Left forelimb (tissue), 1 donor: ENCODE data around the gene DYRK1A.

ENCODE experiments used
- DNase-seq: peaks from one replicate; pipeline ENCODE4 v3.0.0-alpha.2; 2018; ENCODE audit warnings: low spot score

Gene DYRK1A

GRCh38 chr21:37419228-37419906, 52.8 kb downstream of the DYRK1A start:
- DNase-seq = no peak

DNA sequence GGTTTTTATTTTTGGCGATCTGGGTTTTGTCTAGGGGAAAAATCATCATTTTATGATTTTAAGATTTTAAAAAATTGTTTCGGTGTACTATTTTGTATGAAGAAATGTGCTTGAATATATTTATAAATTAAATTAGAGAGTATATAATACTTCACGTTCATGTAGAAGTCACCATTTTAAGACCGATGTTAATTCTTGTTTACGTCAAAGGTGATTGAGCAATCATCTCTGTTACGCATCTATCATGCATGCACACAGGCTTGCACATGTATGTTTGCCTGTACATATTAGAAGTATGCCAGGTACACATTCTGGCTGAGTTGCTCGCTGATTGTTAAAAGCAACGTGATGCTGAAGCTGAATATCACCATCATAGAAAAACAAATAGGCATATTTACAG, 54.7 kb downstream of the DYRK1A start:
- DNase-seq = no peak

- no peak for DNase-seq
Measured at GRCh38 chr21:37422382-37422781, 55.8 kb downstream of the DYRK1A start.

- DNase-seq = no peak
Measured at GRCh38 chr21:37423103-37423502, 56.5 kb downstream of the DYRK1A start.

DNA sequence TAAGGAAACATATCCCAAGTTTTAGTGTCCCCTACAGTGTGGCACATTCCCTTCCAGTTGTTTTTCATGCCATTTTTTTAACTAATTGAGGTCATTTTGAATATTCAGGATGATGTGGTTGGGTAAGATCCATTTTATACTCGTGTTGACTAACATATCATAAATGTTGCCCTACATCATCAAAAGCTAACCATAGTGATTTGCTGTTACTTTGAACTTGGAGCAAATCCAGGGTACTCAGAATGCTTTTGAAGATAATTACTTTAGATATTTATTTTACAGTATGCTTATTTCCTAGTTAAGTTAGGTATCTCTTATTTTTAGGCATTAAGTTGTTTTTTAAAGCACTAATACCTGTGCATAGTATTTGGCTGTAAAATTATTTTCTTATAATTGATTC, 57.8 kb downstream of the DYRK1A start:
- no peak for DNase-seq

GRCh38 chr21:37425001-37425400, 58.4 kb downstream of the DYRK1A start:
- DNase-seq = no peak

- DNase-seq = no peak
Measured at GRCh38 chr21:37425684-37426083, 59.1 kb downstream of the DYRK1A start.

GRCh38 chr21:37427221-37427620, 60.6 kb downstream of the DYRK1A start:
- no peak for DNase-seq

DNA sequence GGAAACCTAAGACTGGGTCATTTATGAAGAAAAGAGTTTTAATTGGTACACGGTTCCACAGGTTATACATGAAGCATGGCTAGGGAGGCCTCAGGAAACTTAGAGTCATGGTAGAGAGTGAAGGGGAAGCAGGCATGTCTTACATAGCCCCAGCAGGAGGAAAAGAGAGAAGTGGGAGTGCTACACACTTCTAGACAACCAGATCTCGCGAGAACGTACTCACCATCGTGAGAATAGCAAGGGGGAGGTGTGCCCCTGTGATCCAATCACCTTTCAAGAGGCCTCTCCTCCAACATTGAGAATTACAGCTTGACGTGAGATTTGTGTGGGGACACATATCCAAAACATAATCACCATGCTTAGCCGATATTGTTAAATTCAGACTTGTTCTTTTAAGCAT, 62.8 kb downstream of the DYRK1A start:
- DNase-seq = no peak

- no peak for DNase-seq
Measured at GRCh38 chr21:37430184-37430821, 63.7 kb downstream of the DYRK1A start.

DNA sequence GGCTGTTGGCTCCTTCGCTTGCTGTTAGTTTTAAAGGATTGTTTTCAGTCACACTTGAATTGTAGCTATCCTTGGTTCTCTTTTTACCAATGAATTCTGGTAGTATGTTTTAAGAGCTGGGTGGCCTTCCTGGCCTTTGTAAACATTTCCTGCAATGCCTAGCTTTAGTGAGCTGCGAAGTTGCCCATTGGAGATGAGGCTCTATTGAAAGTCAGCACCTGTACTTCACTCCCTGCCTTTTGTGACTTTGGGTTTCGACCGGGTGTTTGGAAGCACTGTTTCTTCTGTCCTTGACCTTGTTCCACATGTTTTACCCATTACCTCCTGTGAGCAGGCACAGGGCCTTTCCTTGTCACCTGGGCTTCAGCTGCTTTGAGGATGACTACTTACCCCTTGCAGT, 64.7 kb downstream of the DYRK1A start:
- no peak for DNase-seq

DNA sequence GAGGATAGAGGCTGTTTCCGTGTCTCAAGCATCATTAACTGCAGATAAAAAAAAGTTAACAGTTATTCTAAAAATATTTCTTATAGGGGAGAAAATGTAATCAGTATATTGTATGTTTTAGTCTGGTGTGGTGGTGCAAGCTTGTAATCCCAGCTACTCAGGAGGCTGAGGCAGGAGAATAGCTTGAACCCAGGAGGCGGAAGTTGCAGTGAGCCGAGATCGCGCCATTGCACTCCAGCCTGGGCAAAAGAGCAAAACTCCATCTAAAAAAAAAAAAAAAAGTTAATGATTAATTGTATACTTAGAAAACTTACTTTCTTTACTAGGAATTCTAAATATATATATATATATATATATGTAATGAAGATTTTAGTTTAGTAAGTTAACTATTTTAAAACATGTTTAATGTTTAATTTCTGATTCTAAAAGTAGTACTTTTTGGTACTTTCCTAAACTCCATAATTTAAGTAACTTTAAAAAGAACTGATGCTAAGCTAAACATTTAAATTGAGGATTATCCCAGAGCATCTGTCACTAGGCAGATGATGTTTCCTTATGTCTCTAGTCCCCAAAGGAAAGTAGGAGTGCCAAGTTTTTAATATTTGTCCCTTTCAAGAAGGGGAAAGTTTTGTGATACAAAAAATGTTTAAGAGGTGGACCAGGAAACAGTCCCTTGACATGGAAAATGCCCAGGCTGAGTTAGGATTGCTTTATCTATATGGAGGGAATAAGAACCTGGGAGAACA, 66.3 kb downstream of the DYRK1A start:
- DNase-seq = no peak

DNA sequence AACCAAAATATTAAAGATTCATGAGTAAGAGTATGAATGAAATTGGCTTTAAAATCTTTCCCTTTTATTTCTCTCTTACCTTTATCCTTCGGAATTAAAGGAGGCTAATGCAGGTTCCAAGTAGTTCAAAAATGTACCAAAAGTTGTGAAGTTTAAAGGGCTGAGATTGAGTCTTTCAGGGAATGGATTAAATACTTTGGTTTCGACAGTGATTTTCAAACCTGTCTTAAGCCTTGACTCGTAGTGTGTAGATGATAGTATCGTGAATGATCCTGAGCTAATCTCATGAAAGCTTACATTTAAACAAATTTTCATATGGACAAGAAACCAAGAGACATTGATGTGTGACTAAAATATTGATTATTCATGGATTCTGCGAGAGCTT, 66.9 kb downstream of the DYRK1A start:
- DNase-seq = no peak

DNA sequence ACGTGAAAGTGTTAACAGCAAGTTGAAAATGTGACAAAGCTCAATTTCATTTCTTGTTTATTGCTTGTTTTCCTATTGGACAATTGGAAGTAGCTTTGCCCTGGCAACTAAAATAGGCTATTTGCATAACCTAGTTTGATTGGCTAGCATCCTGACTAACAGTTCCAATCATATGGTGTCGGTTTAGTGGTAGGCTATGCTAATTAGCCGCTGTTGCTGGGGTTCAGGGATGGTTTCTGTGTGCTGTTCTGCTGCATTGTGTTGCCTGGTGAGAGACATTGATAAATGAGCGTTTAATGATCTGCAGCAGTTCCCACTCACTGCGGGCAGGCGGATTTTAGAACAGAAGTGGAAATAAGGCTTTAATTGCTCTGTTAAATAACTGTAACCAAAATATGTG, 68.5 kb downstream of the DYRK1A start:
- no peak for DNase-seq

DNA sequence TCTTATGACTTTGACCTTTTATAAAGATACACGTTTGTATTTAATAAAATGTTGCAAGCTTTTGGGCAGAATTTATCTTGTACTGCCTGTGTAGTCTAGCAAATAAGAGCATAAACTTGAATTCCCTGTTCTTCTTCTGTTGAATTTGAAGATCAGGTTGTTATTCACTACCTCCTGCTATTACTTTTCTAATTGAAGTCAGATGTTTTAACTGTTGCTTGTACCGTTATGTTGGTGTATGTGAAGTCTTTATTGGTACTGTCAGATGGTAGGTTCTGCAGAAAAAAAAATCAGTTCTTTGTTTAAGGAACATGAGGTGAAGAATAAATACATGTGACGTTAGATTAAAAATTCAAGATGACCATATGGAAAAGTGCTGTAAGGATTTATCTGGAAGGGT, 69.1 kb downstream of the DYRK1A start:
- no peak for DNase-seq

- no peak for DNase-seq
Measured at GRCh38 chr21:37436174-37436573, 69.6 kb downstream of the DYRK1A start.

DNA sequence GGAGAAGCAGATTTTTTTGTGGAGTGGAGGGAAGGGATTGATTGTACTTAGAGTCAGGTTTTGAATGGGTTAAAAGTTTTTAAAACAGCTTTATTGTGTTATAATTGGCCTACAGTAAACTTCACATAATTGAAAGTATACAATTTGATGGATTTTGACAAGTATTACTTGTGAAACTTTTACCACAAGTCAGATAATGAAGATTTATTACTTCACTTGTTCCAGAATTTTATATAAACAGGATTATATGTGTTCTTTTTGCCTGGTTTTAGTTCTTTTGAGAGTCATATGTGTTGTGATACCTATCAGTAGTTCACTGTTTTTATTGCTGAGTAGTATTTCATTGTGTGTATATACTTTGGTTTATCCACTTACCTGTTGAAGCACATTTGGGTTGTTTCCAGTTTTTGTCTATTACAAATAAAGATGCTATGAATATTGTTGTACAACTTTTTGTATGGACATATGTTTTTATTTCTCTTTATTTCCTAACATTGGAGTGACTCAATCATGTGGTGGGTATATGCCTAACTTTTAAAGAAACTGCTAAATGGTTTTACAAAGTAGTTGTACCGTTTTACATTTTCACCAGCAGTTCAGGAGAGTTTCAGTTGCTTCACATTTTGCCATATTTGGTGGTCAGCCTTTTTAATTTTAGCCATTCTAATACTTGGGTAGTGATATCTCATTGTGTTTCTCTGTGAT, 71.0 kb downstream of the DYRK1A start:
- no peak for DNase-seq

- no peak for DNase-seq
Measured at GRCh38 chr21:37443683-37444082, 77.1 kb downstream of the DYRK1A start.

DNA sequence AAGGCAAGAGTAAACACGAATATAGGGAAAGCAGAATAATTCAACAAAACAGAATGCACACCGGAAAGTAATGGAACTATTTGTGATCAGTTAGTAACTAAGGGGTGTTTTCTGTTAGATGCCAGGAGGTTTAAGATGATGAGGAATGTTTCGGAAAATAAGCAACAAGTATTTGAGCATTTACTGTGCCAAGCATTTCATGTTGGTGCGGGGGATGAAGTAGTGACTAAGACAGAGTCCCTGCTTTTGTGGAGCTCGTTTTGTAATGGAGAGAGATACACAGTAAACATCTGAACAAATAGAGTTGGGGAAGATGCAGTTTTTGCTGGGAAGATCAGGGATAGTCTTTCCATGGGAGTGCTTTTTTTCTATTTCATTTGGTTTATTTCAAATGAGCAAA, 78.7 kb downstream of the DYRK1A start:
- no peak for DNase-seq

- DNase-seq = no peak
Measured at GRCh38 chr21:37446552-37446951, 80.0 kb downstream of the DYRK1A start.

DNA sequence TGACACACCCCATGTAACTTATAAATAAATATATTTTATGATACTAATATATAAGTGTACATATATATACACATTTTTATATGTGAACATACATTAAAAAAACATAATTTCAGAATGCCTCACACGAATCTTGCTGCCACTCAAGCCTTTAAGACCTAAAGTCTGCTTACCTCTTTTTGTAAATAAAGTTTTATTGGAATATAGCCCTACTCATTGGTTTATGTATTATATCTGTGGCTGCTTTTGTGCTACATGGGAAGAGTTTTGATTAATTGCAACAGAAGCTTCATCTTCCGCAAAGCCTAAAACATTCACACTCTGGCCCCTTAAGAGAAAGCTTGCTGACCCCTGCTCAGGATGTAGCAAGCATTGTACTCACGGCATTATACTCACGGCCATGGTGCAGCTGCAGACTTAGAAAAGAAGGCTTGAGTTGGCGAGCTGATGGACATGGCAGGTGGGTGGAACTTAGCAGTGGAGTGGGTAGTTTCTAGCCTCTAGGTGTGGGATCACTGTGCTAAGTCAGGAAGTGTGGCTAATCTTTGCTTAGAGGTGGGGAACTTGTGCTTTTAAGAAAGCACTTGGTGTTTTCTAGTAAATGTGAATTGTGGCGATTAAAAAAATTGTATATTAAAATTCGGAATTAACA, 80.8 kb downstream of the DYRK1A start:
- no peak for DNase-seq

DNA sequence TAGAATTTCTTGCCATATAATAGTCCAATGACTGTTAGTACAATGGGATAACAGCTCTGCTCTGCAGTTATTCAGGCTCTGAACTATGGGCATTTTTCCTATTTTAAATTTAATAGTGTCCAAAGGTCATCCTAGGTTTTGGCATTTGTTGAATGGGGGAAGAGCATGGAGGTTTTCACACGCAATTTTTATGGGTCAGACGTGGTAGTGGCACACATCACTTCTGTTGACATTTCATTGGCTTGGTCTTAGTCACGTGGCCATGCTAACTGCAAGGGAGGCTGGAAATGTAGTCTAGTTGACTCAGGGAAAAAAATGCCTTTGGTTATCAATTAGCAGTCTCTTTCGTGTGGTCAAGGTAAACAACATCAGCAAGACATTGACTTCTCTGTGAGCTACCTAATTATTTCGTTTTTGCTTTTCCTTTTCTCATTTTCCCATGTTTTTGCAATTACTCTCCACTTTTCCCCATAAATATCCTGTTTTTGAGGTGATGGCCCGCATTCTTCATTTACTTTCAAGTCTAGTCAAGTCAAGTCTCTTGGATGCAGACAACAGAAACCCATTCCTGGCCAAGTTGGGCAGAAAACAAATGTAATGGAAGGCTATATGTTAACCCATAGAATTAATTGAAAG, 82.8 kb downstream of the DYRK1A start:
- no peak for DNase-seq
